ENCODE results near the gene LAMA1.
"Not testable (repeated sequence)": the region's sequence is repeated elsewhere in the genome, so short reads cannot be mapped to it uniquely, and the experiment has no call there.

LAMA1 gene, protein sequence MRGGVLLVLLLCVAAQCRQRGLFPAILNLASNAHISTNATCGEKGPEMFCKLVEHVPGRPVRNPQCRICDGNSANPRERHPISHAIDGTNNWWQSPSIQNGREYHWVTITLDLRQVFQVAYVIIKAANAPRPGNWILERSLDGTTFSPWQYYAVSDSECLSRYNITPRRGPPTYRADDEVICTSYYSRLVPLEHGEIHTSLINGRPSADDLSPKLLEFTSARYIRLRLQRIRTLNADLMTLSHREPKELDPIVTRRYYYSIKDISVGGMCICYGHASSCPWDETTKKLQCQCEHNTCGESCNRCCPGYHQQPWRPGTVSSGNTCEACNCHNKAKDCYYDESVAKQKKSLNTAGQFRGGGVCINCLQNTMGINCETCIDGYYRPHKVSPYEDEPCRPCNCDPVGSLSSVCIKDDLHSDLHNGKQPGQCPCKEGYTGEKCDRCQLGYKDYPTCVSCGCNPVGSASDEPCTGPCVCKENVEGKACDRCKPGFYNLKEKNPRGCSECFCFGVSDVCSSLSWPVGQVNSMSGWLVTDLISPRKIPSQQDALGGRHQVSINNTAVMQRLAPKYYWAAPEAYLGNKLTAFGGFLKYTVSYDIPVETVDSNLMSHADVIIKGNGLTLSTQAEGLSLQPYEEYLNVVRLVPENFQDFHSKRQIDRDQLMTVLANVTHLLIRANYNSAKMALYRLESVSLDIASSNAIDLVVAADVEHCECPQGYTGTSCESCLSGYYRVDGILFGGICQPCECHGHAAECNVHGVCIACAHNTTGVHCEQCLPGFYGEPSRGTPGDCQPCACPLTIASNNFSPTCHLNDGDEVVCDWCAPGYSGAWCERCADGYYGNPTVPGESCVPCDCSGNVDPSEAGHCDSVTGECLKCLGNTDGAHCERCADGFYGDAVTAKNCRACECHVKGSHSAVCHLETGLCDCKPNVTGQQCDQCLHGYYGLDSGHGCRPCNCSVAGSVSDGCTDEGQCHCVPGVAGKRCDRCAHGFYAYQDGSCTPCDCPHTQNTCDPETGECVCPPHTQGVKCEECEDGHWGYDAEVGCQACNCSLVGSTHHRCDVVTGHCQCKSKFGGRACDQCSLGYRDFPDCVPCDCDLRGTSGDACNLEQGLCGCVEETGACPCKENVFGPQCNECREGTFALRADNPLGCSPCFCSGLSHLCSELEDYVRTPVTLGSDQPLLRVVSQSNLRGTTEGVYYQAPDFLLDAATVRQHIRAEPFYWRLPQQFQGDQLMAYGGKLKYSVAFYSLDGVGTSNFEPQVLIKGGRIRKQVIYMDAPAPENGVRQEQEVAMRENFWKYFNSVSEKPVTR (N-terminal part only)

DNA sequence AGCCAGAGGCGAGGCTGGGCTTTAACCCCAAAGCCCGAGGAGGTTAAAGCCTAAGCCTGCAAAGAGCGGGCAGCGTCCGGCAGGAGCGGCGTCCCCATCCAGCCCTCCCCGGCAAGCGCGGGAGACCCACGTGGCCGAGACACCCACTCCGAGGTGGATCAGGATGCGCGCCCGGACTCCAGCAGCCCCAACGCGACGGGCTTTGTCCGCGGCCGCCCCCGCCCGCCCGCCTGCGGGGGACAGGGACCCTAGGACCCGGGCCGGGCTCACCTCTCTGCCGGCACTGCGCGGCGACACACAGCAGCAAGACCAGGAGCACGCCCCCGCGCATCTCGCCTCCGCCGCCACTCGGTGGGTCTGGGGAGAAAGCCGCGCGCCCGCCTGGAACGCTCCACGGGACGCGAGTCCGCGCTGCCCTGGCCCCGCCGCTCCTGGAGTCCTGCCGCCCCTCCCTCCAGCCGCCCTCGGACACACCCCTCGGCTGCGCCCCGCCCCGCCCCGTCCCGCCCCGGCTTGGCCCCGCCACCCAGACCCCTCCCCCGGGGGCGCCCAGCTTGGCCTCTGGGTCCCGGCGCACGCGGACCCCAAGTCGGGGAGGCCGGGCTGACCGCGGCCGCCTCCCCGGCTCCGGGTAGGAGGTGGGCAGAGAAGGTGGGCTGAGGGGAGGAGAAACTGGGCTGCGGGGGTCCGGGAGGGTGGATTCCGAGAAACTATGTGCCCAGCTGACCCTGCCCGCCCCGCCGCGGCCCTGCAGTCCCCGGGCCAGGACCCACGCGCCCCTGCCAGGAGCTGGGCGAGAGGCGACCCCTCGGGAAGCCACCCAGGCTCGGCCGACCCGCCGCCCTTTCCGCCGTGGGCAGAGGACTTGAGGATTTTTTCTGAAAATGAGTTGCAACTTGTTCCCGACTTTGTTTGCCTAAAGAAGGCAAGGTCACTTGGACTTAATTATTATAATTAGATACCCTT lies at the start of gene LAMA1:
Gene LAMA1 (minus strand): TSS at position 408 of the 966 bp plus-strand sequence. CDS start 77 bp downstream, at position 331.
- no peak for DNase-seq

DNA sequence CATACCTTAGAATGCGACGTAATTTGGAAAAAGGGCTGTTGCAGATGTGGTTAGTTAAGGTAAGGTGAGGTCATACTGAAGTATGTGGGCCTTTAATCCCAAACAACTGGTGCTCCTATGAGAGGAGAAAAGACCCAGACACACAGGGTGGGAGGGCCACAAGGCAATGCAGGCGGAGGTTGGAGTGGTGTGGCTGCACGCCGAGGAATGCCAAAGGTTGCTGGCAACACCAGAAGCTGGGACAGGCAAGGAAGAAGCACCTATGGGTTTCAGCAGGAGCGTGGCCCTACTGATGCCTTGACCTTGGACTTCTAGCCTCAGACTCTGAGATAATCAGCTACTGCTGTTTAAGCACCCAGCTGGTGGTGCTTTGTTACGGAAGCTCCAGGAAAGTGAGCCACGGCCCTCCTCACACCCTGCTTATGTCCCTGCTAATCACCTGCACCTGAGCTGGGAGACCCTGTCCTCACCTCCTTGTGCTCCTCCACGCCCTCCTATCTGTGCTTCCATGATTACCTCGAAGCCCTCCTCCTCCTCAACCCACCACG lies 48.3 kb upstream of the LAMA1 start:
- DNase-seq, result no peak

DNA sequence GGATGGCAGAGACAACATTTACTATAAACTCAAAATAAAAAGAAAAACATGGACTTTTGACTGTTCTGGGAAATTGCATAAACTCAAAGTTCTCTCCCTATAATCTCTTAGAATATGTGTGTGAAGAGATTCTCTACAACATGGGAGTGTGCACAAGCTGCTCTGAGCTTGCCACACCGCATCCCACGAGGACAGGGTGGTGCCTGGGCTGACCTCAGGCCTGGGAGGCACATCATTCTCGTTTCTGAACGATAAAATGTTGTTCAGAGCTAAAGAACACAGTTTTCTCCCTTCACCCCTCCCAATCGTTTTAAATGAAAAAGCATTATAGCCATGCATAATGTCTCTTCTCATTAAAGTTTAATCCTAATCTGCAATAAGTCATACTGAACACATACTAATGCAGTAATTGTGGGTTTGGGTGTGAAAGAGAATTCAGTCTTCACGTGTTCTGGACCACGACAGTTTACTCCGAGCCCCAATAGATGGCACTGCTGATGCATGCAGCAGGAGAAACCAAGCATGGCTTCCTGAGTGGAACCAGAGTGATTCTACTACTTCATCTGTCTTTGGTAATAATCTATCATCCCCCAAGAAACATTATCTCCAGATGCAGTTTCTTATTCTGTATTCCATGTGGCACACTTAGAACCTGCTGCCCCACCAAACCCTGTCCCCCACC lies 46.9 kb upstream of the LAMA1 start:
- no peak for DNase-seq

DNA sequence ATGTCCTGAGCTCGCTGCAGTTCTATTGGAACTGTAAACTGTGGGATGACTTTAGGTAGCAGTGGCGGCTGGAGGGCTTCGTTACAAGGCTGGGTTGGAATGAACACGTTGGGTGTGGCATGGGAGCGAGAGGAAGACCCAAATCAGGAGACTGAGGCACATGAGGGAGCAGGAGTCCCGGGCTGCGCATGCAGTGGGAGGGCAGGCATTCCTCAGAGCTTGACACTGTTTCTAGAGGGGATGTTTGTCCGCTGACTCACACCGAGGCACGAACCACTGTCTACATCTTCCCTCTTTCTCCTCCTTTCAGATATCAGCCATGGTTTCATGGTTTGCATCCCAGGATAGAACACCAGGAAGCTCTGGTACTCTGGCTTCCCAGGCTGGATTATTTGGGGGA lies 40.6 kb upstream of the LAMA1 start:
- DNase-seq, result no peak

DNA sequence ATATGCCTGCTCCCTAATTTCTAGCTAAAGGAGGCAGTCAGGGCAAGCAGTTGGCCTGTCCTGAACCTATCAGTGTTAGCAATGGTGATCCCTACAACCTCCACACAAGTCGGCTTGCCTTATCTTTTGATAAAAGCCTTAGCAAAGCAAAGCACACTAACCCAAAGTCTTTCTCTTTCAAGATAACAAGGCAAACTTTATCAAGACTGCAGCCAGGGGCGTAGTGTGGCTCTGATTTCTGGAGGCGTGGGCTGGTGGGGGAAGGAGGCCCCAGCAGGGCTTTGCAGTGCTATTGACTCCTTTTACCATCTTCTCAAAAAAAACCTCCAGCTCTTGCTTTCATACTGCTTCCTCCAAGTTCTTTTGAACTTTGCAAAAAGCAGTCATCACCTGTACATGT lies 40.2 kb upstream of the LAMA1 start:
- DNase-seq, result no peak

DNA sequence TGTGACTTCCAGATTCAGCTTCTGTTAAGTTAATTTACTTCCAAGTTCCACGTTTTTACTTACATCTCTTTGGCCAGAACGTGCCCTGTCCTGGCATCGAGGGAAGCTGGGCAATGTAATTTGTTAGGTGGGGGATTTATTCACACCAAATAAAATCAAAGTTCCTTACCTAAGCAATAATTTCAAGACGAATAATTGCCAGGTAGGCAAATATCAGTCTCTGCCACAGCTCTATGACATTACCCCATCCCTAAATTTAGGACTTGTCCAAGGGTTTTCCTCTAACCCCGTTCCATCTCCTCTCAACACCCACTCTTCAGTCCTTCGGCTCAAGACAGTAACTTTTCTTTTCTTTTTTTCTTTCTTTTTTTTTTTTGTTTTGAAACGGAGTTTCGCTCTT lies 38.3 kb upstream of the LAMA1 start:
- no peak for DNase-seq

DNA sequence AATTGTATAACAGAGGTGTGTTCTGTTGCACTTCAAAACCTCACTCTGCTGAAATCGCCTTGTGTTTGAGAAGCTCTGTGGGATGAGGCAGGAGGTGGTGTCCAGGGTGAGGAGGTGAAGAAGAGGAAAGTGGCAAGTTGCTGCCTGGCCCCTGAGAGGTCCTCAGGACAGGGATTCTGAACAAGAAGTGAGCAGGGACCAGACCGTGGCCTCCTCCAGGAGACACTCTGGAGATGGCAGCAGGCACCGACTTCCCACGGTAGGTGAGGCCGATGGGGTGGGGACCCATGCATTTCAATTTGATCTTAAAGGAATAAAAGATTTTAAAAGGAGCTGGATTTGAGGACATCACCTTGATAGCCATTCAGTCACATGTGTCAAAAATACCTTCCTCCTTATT lies 37.5 kb upstream of the LAMA1 start:
- DNase-seq, result no peak

DNA sequence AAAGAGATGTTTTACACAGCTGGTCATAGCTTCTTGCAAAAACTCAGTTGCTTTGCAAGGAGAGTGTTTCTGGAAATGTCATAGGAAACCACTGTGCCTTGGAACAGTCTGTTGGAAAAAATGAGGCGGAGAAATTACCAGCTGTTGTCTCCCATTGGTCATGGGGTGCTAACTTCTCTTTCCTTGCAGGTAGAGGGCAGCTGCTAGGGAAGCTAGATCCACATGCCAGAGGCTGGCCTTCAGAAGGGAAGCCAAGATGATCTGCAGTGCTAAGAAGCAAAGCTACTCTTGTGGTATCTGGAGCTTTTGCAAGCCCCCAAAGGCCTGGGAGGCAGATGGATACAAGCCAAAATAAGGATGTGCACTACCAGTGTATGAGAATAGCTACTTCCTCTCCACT lies 34.8 kb upstream of the LAMA1 start:
- no peak for DNase-seq

DNA sequence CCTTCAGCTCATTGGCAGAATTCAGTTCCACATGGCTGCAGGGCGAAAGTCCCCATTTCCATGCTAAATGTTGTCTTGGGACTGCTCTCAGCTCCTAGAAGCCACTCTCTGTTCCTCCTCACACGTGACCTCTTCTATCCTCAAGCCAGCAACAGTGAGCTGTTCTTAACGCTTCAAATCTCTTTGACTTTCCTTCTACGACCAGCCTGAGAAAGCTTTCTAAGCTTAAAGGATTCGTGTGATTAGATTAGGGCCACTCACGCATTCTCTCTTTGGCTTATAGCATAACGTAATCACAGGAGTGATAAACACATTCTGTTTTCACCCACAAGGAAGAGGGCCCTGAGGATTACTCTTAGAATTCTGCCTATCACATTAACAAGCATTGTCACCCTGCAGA lies 29.8 kb upstream of the LAMA1 start:
- no peak for DNase-seq

DNA sequence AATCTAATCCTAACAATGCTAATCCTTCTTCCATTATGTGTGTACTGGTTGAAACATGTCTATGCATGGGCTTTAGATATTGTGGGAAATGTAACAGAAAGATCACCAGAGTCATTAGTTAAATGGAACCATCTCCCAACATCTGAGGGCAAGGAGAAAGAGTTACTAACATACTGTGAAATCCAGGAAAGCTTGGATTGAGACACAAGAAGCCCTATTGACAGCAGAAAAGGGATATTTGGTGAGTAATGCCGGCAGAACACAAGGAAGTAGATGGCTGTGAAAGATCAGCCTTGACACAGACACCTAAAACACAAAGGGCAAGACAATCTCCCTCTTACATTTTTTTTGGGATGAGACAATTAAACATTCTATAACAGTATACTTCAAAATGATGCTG lies 28.5 kb upstream of the LAMA1 start:
- no peak for DNase-seq

DNA sequence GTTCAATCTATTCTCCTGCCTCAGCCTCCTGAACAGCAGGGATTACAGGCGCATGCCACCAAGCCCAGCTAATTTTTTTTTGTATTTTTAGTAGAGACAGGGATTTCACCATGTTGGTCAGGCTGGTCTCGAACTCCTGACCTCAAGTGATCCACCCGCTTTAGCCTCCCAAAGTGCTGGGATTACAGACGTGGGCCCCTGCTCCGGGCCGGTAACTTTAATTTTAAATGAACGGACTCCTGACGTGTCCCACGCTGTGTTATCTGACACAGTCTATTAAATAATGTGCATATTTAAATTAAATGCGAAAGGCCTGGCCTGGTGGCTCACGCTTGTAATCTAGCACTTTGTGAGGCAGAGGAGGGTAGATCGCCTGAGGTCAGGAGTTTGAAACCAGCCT lies 27.3 kb upstream of the LAMA1 start:
- not testable (repeated sequence) for DNase-seq

DNA sequence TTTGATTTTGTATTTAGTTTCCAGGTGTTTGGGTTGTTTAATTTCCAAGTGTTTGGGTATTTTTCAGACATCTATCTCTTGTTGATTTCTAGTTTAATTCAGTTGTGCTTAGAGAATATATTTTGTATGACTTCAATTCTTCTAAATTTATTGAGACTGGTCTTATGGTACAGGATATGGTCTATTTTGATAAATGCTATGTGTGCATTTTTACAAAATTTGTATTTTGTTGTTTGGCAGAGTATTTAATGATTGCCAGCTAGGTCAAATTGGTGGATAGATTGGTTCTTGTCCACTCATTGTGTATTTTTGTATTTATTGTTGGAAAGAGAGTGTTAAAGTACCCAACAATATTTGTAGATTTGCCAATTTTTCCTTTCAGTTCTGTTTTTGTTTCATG lies 23.7 kb upstream of the LAMA1 start:
- no peak for DNase-seq

DNA sequence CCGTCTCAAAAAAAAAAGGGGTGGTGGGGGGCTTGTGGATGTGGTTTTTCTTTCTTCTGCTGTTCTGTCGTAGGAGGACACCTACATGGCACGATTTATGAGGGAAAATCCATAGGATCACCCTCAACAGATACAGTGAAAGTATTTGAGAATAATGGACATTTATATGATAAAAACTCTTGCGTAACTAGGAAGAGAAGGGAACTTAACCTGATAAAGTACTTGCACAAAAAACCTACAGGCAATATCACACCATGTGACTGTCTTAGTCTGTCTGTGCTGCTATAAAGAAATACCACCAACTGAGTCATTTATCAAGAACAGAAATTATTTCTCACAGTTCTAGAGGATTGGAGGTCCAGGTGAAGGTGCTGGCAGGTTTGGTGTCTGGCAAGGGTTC lies 21.8 kb upstream of the LAMA1 start:
- DNase-seq, result no peak

DNA sequence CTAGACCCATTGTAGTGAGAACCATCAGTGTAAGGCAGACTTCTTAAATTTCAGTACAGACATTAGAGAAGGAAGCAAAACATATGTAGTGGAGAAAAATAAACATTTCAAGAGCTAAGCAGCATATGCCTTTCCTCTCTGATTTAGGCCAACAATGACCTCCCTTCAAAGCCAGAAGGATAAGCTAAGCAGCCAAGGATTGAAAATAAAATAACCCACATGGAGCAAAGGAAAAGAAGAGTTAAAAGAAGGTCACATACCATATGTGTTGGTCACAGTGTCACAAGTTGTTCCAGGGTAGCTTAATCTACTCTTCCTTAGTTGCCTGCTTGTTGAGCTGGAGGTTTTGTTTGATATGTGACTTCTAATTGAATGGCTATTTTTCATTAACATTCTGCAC lies 15.6 kb upstream of the LAMA1 start:
- no peak for DNase-seq

DNA sequence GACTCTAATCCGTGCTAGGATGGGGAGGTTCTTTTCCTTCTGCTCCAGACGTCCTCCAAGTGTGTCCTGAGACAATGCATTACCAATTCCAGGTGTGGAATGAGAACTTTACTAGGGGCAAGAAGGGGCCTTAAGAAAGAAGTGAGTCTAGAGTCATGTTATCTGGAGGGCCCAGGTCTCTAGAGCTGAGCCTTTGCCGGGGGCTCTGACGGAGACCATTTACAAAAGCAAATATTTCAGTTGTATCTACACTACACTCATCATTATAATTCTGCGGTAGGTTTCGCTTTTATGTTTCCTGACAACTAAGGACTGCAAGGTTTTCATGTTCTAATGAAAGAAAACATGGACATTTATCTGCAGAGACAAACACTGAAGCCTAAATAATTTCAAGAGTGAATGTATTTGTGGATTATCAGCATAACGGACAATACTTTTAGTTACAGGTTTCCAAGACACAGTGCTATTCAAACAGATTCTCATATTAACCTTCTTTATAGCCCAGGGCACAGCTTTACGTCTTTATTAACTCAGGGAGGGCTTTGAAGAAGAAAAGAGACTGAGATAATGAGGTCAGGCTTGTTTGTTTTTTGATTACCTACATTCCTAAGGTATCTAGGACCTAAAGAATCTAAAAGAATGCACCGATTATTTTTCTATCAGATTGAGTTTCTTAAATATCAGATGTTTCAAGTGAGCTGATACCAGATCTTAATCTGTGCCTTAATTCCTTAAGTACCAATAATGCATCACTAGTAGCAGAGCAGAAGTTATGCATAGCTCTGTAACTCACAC lies 15.0 kb upstream of the LAMA1 start:
- no peak for DNase-seq

DNA sequence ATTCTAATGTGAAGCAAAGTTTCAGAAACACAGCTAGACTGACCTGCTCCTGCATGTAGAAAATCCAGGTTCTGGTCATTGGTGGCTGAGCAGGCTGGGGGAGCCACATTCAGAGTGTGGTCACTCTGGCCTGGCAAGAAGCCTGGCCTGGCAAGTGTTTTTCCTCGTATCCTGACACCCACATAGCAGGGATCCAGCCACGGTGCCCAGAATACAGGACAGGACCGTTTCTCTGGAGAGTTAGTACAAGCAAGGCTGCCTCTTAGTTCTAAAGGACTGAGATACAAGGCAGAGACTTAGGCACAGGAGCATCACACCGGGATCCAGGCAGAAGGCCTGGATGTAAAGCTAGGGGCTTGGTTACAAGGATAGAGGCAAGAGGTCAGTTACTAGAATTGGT lies 4.8 kb upstream of the LAMA1 start:
- no peak for DNase-seq

DNA sequence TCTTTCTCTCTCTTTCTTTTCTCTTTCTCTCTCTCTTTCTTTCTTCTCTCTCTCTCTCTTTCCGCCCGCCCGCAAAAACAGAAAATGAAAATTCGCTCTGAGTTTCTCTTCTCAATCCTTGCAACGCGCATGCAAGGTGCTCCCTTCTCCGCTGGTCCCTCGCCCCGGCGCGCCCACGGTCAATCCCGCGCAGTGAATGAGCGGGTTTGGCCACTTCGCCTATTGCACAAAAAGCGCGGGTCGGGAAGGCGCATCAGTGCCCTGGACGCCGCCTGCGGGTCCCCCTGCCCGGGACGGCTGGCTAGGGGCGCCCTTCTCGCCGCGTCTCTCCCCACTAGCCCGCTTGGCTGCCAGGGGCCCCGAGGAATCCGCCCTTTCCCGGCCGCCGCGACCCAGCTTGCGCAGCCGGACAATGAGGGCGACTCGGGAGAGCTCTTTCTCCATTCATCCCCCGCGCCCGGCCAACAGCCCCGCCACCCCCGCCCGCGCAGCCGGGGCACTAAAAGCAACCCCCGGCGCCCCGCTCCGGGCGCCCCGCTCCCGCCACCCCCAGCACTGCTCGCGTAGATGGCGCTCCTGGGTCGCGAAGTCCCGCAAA lies 706 bp downstream of the LAMA1 start:
- no peak for DNase-seq

DNA sequence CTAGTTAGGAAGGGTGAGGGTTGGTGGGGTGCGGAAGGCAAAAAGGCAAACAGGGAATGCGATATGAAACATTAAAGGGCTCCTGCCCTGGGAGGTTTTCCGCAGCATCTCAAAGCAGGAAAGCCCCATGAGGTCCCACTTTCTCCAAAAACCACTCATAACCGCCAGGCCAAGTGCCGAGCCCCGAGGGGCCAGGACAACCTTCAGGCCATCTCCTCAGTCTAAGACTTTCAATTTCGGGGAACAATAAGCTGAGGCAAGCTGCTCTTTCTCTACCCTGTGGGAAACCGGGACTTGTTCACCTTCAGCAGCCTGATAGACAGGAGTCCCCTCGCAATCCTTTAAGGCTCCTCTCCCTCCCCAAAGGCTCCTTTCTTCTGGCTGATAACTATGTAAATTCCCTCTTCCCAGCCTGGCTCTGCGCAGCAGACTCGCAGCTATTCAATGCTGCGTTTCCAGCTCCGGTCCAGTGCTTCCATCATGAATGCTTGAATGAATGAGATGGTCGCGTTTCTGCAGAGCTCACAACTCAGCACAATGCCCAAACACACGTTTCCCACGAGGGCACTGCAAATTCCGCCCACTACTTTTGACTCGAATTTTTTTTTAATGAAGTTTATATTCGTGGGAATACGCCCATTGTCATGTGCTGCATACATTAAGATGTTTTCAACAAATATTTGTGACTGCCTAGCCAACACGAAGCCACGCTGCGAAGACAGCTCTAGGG lies 1.4 kb downstream of the LAMA1 start:
- no peak for DNase-seq

DNA sequence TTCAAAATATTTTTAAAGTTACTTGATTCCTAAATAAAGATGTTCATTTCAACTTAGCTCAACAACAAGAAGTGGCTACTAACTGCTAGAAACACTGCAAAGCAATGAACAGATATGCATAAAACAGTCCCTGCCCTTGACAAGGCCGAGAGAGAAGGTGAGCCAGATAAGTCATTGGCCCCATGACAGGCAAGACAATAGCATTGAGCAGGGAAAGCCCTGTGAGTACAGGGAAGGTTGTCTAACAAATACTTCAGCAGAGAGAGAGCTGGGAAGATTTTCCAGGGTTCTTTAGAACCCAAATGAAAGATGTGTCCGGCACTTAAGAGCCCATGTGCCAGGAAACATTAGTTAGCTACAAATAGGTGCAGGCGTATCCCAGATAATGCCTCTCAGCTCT lies 4.7 kb downstream of the LAMA1 start:
- DNase-seq, result no peak

Data from NCI-H774 (cell line).